Measurements from ENCODE around the gene RAC2.

RAC2 gene

DNA sequence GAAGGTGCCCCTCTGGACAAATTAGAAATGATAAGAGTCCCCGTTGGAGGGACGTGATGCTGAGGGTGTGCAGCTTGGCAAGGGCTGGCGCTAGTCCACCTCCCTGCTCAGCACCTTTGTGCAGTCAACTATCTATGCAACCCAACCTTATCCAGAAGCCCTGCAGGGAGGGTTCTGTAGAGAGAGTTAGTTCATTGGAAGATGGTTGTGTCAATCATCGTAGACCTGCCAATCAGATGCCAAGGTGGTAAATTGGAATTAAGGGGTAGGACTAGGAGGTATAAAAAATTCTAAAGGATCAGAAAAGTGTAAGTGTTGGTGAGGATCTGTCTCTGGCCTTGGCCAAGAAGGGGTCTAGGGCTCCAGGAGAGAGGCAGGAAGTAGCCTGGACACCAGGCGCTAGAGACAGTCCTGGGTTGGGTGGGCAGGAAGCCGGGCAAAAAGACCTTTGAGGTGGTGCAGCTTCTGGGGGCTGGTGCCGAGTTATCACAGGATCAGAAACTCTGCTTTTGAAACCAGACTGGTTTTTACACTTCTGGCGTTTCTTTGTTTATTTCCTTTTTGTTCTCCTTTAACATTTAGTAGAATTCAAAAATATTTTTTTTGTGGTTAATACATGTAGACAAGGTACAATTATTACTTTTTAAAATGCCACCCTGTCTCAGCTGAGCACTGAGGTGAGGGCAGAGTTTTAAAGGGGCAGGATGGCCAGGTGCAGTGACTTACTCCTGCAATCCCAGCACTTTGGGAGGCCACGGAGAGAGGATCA, 57.7 kb downstream of the RAC2 start:
- 76% methylated on average over 7 of the region's 9 CpGs for WGBS
- Histone ChIP-seq H3K4ac (ENCODE audit: low read depth in 1 of 2, low read length in 2 of 2) (no peak overlapping the region), H3K36me3 (ENCODE audit: control insufficient read depth in 1 of 2, insufficient read depth in 2 of 2, low read depth in 1 of 2, low read length in 2 of 2) (peaks cover 33 to 40% of the 10 kb centered on the region in 2 experiments), H3K14ac (ENCODE audit: low read length in 2 of 2) (no peak overlapping the region), H2AK5ac (ENCODE audit: low read length, severe bottlenecking) (no peak overlapping the region), H3K4me3 (ENCODE audit: insufficient read depth in 1 of 2, low read depth in 1 of 2, low read length in 2 of 2) (peak overlapping the region in 1 of 2 experiments; percentile 85), H2BK120ac (ENCODE audit: low read depth, low read length) (peak overlapping the region; percentile 45), H3K23ac (ENCODE audit: low read length in 2 of 2) (no peak overlapping the region), H4K8ac (ENCODE audit: low read length) (no peak overlapping the region), H3K9me3 (ENCODE audit: control insufficient read depth, low read length) (no peaks in the 10 kb centered on the region), H3K4me2 (ENCODE audit: low read length, poor library complexity, severe bottlenecking) (no peak overlapping the region), H3K9ac (ENCODE audit: low read length) (peak overlapping the region; percentile 89), H3K79me1 (replicated peaks; ENCODE audit: low read length, poor library complexity, severe bottlenecking) (peaks cover 4% of the 10 kb centered on the region), H3K27ac (ENCODE audit: low read length, poor library complexity, severe bottlenecking) (no peak overlapping the region), H2AFZ (ENCODE audit: low read depth, low read length) (no peak overlapping the region), H3K4me1 (ENCODE audit: control insufficient read depth, insufficient read depth, low read depth, low read length) (peaks cover 19% of the 10 kb centered on the region), H4K91ac (ENCODE audit: low read length) (no peak overlapping the region), H3K18ac (ENCODE audit: low read depth in 1 of 2, low read length in 2 of 2) (peak overlapping the region in 1 of 2 experiments; percentile 42), H2BK5ac (ENCODE audit: low read depth, low read length, poor library complexity, severe bottlenecking) (no peak overlapping the region), H3K27me3 (ENCODE audit: control insufficient read depth in 1 of 2, insufficient read depth in 1 of 2, low read length in 2 of 2) (no peaks in the 10 kb centered on the region), H2BK15ac (ENCODE audit: low read depth, poor library complexity, severe bottlenecking) (peak overlapping the region; percentile 9), H2BK12ac (ENCODE audit: low read length in 2 of 2) (peak overlapping the region in 1 of 2 experiments; percentile 60)
- peak; percentile 88 for DNase-seq

DNA sequence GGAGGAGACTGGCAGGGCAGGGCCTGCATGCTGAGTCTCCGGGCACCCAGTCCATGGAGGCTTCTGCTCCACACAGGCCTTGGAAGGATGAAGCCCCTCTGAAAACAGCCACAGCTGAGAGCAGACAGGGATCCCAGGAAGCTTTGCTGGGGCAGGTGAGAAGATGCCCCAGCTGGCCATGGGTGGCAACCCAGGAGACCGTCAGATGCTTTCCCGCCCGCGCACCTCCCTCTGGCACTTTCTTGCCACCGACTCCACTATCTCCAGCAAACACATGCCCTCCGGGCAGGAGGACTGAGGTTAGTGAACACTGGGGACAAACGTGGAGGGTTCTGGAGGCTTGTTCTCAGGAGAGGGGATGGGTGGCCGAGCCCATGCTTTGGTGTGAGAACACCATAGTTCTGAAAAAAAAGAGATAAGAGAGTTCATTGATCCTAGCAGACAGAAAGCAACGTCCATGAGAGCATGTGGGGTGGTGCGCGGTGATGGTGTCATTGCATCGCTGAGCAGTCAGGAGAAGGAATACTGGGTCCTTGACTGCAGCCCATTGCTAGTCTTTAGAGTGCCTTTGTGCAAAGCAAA, 58.3 kb downstream of the RAC2 start:
- no peak overlapping the region for H2BK15ac ChIP-seq (ENCODE audit: low read depth, poor library complexity, severe bottlenecking)
- no peak overlapping the region for H3K4me2 ChIP-seq (ENCODE audit: low read length, poor library complexity, severe bottlenecking)
- H3K23ac ChIP-seq (ENCODE audit: low read length in 2 of 2) = no peak overlapping the region
- H3K36me3 ChIP-seq (ENCODE audit: control insufficient read depth in 1 of 2, insufficient read depth in 2 of 2, low read depth in 1 of 2, low read length in 2 of 2) = peaks cover 36 to 40% of the 10 kb centered on the region in 2 experiments
- no peak overlapping the region for H4K91ac ChIP-seq (ENCODE audit: low read length)
- no peaks in the 10 kb centered on the region for H3K9me3 ChIP-seq (ENCODE audit: control insufficient read depth, low read length)
- H2BK12ac ChIP-seq (ENCODE audit: low read length in 2 of 2) = no peak overlapping the region
- DNase-seq = no peak
- H2AK5ac ChIP-seq (ENCODE audit: low read length, severe bottlenecking) = no peak overlapping the region
- H3K79me1 ChIP-seq (replicated peaks; ENCODE audit: low read length, poor library complexity, severe bottlenecking) = peaks cover 4% of the 10 kb centered on the region
- H2AFZ ChIP-seq (ENCODE audit: low read depth, low read length) = no peak overlapping the region
- H3K27ac ChIP-seq (ENCODE audit: low read length, poor library complexity, severe bottlenecking) = no peak overlapping the region
- no peak overlapping the region for H2BK5ac ChIP-seq (ENCODE audit: low read depth, low read length, poor library complexity, severe bottlenecking)
- no peak overlapping the region for H4K8ac ChIP-seq (ENCODE audit: low read length)
- no peaks in the 10 kb centered on the region for H3K27me3 ChIP-seq (ENCODE audit: control insufficient read depth in 1 of 2, insufficient read depth in 1 of 2, low read length in 2 of 2)
- no peak overlapping the region for H3K18ac ChIP-seq (ENCODE audit: low read depth in 1 of 2, low read length in 2 of 2)
- H3K4ac ChIP-seq (ENCODE audit: low read depth in 1 of 2, low read length in 2 of 2) = no peak overlapping the region
- no peak overlapping the region for H2BK120ac ChIP-seq (ENCODE audit: low read depth, low read length)
- no peak overlapping the region for H3K9ac ChIP-seq (ENCODE audit: low read length)
- 92% methylated on average over 12 of the region's 13 CpGs for WGBS
- H3K4me3 ChIP-seq (ENCODE audit: insufficient read depth in 1 of 2, low read depth in 1 of 2, low read length in 2 of 2) = no peak overlapping the region
- peaks cover 19% of the 10 kb centered on the region for H3K4me1 ChIP-seq (ENCODE audit: control insufficient read depth, insufficient read depth, low read depth, low read length)
- H3K14ac ChIP-seq (ENCODE audit: low read length in 2 of 2) = no peak overlapping the region

DNA sequence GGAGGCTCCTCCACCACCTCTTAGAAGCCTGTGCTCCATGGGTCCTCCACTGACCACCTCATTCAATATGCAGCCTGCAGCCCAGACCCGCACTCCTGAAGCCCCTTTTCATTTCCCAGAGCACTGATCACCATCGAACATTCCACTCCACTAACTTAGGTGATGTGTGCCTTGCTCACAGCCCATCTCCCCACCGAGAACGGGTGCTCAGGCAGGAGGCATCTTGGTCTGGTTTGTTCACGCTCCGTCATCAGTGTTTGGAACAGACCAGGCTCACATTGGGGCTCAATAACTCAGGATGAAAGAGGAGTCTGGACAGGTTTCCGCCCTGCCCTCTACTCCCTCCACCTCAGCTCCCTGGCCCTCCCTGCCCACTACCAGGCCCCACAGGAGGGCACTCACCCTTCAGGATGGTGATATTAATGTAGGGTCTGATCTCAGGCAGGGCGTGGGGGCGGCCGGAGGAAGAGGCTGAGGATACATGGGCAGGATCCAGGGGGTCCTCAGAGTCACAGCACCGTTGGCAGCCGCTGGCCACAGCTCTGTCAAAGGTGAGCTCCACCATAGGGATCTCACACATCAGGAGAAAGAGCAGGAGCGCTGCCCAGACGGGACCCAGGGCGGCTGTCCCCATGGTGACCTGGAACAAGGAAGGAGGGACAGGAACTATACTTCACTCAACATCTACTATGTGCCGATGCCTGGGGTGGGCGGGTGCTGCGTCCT, 59.1 kb downstream of the RAC2 start:
- 92% methylated on average over 17 of the region's 18 CpGs for WGBS

DNA sequence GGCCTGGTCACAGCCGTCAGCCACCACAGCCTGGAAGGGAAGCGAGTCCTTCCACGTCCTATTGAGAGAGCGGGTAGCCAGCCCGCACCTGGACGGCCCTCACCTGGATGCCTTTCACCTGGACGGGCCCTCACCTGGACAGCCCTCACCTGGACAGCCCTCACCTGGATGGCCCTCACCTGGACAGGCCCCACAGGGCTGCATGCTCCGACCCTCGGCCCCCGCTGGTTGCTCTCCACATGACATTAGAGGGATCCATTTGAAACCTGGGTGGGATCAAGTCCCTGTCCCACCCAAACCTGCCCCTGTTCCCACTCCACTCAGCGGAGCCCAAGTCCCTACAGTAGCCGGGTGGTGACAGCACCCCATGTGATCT, 59.7 kb downstream of the RAC2 start:
- Histone ChIP-seq H2AK5ac (ENCODE audit: low read length, severe bottlenecking) (no peak overlapping the region), H3K27me3 (ENCODE audit: control insufficient read depth in 1 of 2, insufficient read depth in 1 of 2, low read length in 2 of 2) (no peaks in the 10 kb centered on the region), H3K4me3 (ENCODE audit: insufficient read depth in 1 of 2, low read depth in 1 of 2, low read length in 2 of 2) (no peak overlapping the region), H3K18ac (ENCODE audit: low read depth in 1 of 2, low read length in 2 of 2) (no peak overlapping the region), H4K8ac (ENCODE audit: low read length) (no peak overlapping the region), H3K14ac (ENCODE audit: low read length in 2 of 2) (no peak overlapping the region), H4K91ac (ENCODE audit: low read length) (no peak overlapping the region), H2BK5ac (ENCODE audit: low read depth, low read length, poor library complexity, severe bottlenecking) (no peak overlapping the region), H3K36me3 (ENCODE audit: control insufficient read depth in 1 of 2, insufficient read depth in 2 of 2, low read depth in 1 of 2, low read length in 2 of 2) (peaks cover 40 to 48% of the 10 kb centered on the region in 2 experiments), H2BK120ac (ENCODE audit: low read depth, low read length) (no peak overlapping the region), H3K4me1 (ENCODE audit: control insufficient read depth, insufficient read depth, low read depth, low read length) (peaks cover 21% of the 10 kb centered on the region), H2BK15ac (ENCODE audit: low read depth, poor library complexity, severe bottlenecking) (no peak overlapping the region), H3K9ac (ENCODE audit: low read length) (no peak overlapping the region), H3K4ac (ENCODE audit: low read depth in 1 of 2, low read length in 2 of 2) (no peak overlapping the region), H3K4me2 (ENCODE audit: low read length, poor library complexity, severe bottlenecking) (no peak overlapping the region), H3K79me1 (replicated peaks; ENCODE audit: low read length, poor library complexity, severe bottlenecking) (peaks cover 4% of the 10 kb centered on the region), H3K9me3 (ENCODE audit: control insufficient read depth, low read length) (no peaks in the 10 kb centered on the region), H3K27ac (ENCODE audit: low read length, poor library complexity, severe bottlenecking) (no peak overlapping the region), H2BK12ac (ENCODE audit: low read length in 2 of 2) (no peak overlapping the region), H3K23ac (ENCODE audit: low read length in 2 of 2) (no peak overlapping the region), H2AFZ (ENCODE audit: low read depth, low read length) (no peak overlapping the region)
- DNase-seq = no peak
- WGBS = 94% methylated on average over 12 of the region's 12 CpGs

More for the DNA sequence above, 59.1 kb downstream of the RAC2 start:
- Histone ChIP-seq H3K36me3 (ENCODE audit: control insufficient read depth in 1 of 2, insufficient read depth in 2 of 2, low read depth in 1 of 2, low read length in 2 of 2) (peaks cover 40 to 44% of the 10 kb centered on the region in 2 experiments), H3K27ac (ENCODE audit: low read length, poor library complexity, severe bottlenecking) (no peak overlapping the region), H3K23ac (ENCODE audit: low read length in 2 of 2) (no peak overlapping the region), H3K4me1 (ENCODE audit: control insufficient read depth, insufficient read depth, low read depth, low read length) (peaks cover 19% of the 10 kb centered on the region), H3K4me2 (ENCODE audit: low read length, poor library complexity, severe bottlenecking) (no peak overlapping the region), H3K9me3 (ENCODE audit: control insufficient read depth, low read length) (no peaks in the 10 kb centered on the region), H2BK12ac (ENCODE audit: low read length in 2 of 2) (no peak overlapping the region), H2BK5ac (ENCODE audit: low read depth, low read length, poor library complexity, severe bottlenecking) (no peak overlapping the region), H4K91ac (ENCODE audit: low read length) (no peak overlapping the region), H2BK120ac (ENCODE audit: low read depth, low read length) (no peak overlapping the region), H4K8ac (ENCODE audit: low read length) (no peak overlapping the region), H3K4me3 (ENCODE audit: insufficient read depth in 1 of 2, low read depth in 1 of 2, low read length in 2 of 2) (no peak overlapping the region), H2AK5ac (ENCODE audit: low read length, severe bottlenecking) (no peak overlapping the region), H2BK15ac (ENCODE audit: low read depth, poor library complexity, severe bottlenecking) (no peak overlapping the region), H3K27me3 (ENCODE audit: control insufficient read depth in 1 of 2, insufficient read depth in 1 of 2, low read length in 2 of 2) (no peaks in the 10 kb centered on the region), H3K18ac (ENCODE audit: low read depth in 1 of 2, low read length in 2 of 2) (no peak overlapping the region), H3K9ac (ENCODE audit: low read length) (no peak overlapping the region), H2AFZ (ENCODE audit: low read depth, low read length) (no peak overlapping the region), H3K4ac (ENCODE audit: low read depth in 1 of 2, low read length in 2 of 2) (no peak overlapping the region), H3K79me1 (replicated peaks; ENCODE audit: low read length, poor library complexity, severe bottlenecking) (peaks cover 4% of the 10 kb centered on the region), H3K14ac (ENCODE audit: low read length in 2 of 2) (no peak overlapping the region)
- DNase-seq = no peak
